ENCODE measurements around the gene ZNF615.
"Not testable (repeated sequence)": the region's sequence is repeated elsewhere in the genome, so short reads cannot be mapped to it uniquely, and the experiment has no call there.

The ZNF615 gene

GRCh38 chr19:51980116-51980736, 27.8 kb downstream of the ZNF615 start:
- DNase-seq, result no peak

- DNase-seq, result no peak
These were observed 29.1 kb downstream of the ZNF615 start for GRCh38 chr19:51978882-51979281.

DNA sequence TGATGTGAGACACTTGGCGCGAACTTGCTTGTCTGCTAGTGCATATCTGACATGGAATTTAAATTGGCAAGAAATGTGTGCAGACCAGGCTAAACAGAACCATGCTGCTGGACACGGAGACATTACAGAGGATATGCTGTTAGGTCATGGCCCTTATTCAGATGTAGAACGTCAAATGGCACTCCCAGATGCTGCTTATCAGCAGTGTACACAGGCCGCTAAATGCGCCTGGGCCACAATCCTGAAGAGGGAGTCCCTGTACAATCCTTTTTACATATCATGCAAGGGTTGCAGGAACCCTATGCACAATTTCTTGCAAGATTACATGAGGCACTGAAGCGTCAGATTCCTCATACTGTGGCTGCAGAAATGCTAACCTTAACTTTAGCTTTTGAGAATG, 30.7 kb downstream of the ZNF615 start:
- no peak for DNase-seq

GRCh38 chr19:51976852-51977251, 31.2 kb downstream of the ZNF615 start:
- no peak for DNase-seq

GRCh38 chr19:51975787-51976186, 32.2 kb downstream of the ZNF615 start:
- DNase-seq, result not testable (repeated sequence)

DNA sequence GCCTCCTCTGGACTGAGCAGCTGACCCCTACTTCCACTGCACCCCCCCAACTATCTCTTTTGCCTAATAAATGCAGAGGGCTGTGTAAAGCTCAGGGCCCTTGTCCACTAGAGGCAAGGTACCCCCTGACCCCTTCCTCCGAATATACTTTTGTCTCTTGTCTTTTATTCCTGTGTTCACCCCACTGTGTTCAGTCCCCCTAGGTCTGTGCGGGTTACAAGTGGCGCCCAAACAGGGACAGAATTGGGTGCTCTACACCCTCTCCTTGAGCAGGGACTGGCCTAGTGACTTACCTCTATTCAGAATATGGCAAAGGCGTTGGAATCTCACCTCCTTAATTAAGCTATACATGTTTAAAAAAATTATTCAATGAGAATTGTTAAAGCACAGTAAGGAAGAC, 36.4 kb downstream of the ZNF615 start:
- no peak for DNase-seq

GRCh38 chr19:51970718-51971117, 37.3 kb downstream of the ZNF615 start:
- no peak for DNase-seq

- DNase-seq, result no peak
These were observed 42.4 kb downstream of the ZNF615 start for GRCh38 chr19:51965583-51965982.

DNA sequence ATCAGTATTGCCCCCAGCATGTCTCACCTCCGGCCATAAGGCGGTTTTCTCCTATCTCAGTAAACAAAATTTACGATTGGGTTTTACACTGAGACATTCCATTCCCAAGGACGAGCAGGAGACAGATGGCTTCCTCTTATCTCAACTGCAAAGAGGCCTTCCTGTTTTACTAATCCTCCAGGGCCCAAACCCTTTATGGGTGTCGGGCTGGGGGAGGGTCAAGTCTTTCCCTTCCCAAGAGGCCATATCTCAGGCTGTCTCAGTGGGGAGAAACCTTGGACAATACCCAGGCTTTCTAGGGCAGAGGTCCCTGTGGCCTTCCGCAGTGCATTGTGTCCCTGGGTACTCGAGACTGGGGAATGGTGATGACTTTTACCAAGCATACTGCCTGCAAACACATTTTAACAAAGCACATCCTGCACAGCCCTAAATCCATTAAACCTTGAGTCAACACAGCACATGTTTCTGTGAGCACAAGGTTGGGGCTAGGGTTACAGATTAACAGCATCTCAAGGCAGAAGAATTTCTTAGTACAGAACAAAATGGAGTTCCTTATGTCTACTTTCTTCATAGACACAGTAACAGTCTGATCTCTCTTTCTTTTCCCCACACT, 47.3 kb downstream of the ZNF615 start:
- DNase-seq, result not testable (repeated sequence)

- DNase-seq, result no peak
These were observed 48.2 kb downstream of the ZNF615 start for GRCh38 chr19:51959791-51960190.

DNA sequence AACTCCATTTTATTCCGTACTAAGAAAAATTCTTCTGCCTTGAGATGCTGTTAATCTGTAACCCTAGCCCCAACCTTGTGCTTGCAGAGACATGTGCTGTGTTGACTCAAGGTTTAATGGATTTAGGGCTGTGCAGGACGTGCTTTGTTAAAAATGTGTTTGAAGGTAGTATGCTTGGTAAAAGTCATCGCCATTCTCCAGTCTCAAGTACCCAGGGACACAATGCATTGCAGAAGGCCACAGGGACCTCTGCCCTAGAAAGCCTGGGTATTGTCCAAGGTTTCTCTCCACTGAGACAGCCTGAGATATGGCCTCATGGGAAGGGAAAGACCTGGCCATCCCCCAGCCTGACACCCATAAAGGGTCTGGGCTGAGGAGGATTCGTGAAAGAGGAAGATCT, 50.2 kb downstream of the ZNF615 start:
- not testable (repeated sequence) for DNase-seq

DNA sequence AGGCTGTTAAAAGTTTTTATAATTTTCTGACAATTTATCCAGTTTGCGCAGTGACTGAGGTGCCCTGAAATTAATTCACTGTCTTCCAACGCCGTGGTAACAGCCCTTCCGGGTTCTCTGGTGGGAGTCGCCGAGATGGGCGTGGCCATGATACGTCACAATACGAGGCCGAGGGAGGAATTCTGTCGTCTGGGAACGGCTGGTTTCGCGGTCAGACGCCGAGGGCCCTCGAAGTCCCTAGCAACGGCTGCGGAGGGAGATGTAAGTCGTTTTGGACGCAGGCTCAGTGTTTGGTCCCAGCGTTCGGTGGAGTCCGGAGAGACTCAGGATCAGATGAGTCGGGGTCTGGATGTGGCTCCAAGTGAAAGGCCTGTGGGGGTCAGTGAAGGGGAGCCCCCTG, 59.0 kb downstream of the ZNF615 start:
- no peak for DNase-seq

DNA sequence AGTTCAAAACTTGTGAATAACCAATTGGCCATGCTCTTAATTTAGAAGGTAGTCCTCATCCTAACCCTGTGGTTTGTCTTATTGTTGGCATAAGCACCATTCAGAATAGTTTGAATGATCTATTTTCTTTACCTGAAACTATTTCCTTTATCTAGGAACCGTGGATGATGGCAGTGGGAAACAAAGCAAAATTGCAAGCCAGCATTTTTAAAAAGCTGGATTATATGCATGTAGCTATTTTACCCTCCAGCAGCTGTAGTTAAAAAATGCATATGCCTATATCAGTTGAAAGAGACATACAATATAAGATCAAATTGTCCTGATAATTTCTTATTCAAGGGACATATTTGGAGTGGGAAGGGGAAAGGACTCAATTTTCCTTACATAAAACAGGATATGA, 61.4 kb downstream of the ZNF615 start:
- DNase-seq, result no peak

DNA sequence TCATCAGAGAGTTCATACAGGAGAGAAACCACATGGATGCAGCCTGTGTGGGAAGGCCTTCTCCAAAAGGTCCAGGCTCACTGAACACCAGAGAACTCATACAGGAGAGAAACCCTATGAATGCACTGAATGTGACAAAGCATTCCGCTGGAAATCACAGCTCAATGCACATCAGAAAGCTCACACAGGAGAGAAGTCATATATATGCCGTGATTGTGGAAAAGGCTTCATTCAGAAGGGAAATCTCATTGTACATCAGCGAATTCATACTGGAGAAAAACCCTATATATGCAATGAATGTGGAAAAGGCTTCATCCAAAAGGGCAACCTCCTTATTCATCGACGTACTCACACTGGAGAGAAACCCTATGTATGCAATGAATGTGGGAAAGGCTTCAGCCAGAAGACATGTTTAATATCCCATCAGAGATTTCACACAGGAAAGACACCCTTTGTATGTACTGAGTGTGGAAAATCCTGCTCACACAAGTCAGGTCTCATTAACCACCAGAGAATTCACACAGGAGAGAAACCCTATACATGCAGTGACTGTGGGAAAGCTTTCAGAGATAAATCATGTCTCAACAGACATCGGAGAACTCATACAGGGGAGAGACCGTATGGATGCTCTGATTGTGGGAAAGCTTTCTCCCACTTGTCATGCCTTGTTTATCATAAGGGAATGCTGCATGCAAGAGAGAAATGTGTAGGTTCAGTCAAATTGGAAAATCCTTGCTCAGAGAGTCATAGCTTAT, 63.0 kb downstream of the ZNF615 start:
- no peak for DNase-seq
